NCI-H526 (cell line): ENCODE results near the gene GALNT17.

Experiments used
- DNase-seq, 2 experiments: peaks; one replicate each; lab custom pipeline; 2025; lab: John Stamatoyannopoulos, UW

The GALNT17 gene

GRCh38 chr7:71457846-71458590 is 326.1 kb downstream of the GALNT17 start:
- DNase-seq, result no peak

GRCh38 chr7:71459132-71459531 is 327.2 kb downstream of the GALNT17 start:
- DNase-seq, result no peak

GRCh38 chr7:71461572-71461971 is 329.6 kb downstream of the GALNT17 start:
- DNase-seq, result no peak

GRCh38 chr7:71465741-71466189 is 333.8 kb downstream of the GALNT17 start:
- DNase-seq, result no peak

GRCh38 chr7:71466448-71467145 is 334.7 kb downstream of the GALNT17 start:
- no peak for DNase-seq

- no peak for DNase-seq
Measured at GRCh38 chr7:71470326-71470725, 338.4 kb downstream of the GALNT17 start.

GRCh38 chr7:71470830-71471229 is 338.9 kb downstream of the GALNT17 start:
- no peak for DNase-seq

GRCh38 chr7:71472962-71473361 is 341.0 kb downstream of the GALNT17 start:
- no peak for DNase-seq

- DNase-seq, result no peak
Measured at GRCh38 chr7:71473366-71473967, 341.5 kb downstream of the GALNT17 start.

- DNase-seq, result no peak
Measured at GRCh38 chr7:71477441-71477840, 345.5 kb downstream of the GALNT17 start.

- DNase-seq, result no peak
Measured at GRCh38 chr7:71479231-71479630, 347.3 kb downstream of the GALNT17 start.

GRCh38 chr7:71480791-71481190 is 348.8 kb downstream of the GALNT17 start:
- no peak for DNase-seq

- no peak for DNase-seq
Measured at GRCh38 chr7:71482284-71482683, 350.3 kb downstream of the GALNT17 start.

- no peak for DNase-seq
Measured at GRCh38 chr7:71484380-71484779, 352.4 kb downstream of the GALNT17 start.

GRCh38 chr7:71485586-71485985 is 353.6 kb downstream of the GALNT17 start:
- DNase-seq, result no peak

GRCh38 chr7:71486414-71486813 is 354.5 kb downstream of the GALNT17 start:
- no peak for DNase-seq

- DNase-seq, result no peak
Measured at GRCh38 chr7:71486856-71487628, 355.1 kb downstream of the GALNT17 start.

- no peak for DNase-seq
Measured at GRCh38 chr7:71488308-71488707, 356.4 kb downstream of the GALNT17 start.

- no peak for DNase-seq
Measured at GRCh38 chr7:71491336-71491735, 359.4 kb downstream of the GALNT17 start.

GRCh38 chr7:71495828-71496227 is 363.9 kb downstream of the GALNT17 start:
- DNase-seq, result no peak

- no peak for DNase-seq
Measured at GRCh38 chr7:71497256-71497946, 365.5 kb downstream of the GALNT17 start.

GRCh38 chr7:71498381-71498780 is 366.4 kb downstream of the GALNT17 start:
- DNase-seq, result no peak
